Panc1 (cell line): ENCODE data around the gene TJAP1. TPM values are rescaled to one million over a fixed set of nuclear protein-coding genes. Genes with fewer than 3 reads are reported as not detected.

Experiments
- ATAC-seq: fragments of 200-7000 bp; cut with Tn5 transposase; 2 replicates; pipeline ENCODE4 v1.9.1; 2020; ENCODE audit warnings: mild to moderate bottlenecking, moderate library complexity
- BruUV-seq: library from RNA; stranded (reverse); fragments of 400-500 nt; replicated peaks from 2 replicates; lab custom pipeline; 2021; lab: Mats Ljungman, UMichigan
- CTCF ChIA-PET: fragments of 300-600 bp; sonication (Branson Sonifier 250); formaldehyde crosslinking; loops from one replicate; lab custom pipeline; 2022; ENCODE audit warnings: antibody characterized with exemption; lab: Charles Lee
- POLR2A ChIA-PET: fragments of 300-600 bp; sonication (Branson Sonifier 250); formaldehyde crosslinking; loops from one replicate; lab custom pipeline; 2022; ENCODE audit warnings: antibody characterized with exemption; lab: Charles Lee
- DNase-seq: peaks from one replicate; pipeline ENCODE4 v3.0.0-alpha.2; 2010; ENCODE audit warnings: low read depth, low spot score
- H3K27ac ChIP-seq: 2 replicates; pipeline ENCODE4 v1.5.1; 2011; ENCODE audit warnings: mild to moderate bottlenecking, low read length, inconsistent platforms
- H3K27me3 ChIP-seq: fragments of 200-500 bp; sonication (Bioruptor generic); 2 replicates; pipeline ENCODE4 v1.6.0; 2014; ENCODE audit warnings: low read length, inconsistent platforms; ENCODE audit not compliant: control insufficient read depth, insufficient read depth
- H3K36me3 ChIP-seq: fragments of 200-500 bp; sonication (Bioruptor generic); 2 replicates; pipeline ENCODE4 v1.5.1; 2014; ENCODE audit warnings: inconsistent platforms, mild to moderate bottlenecking, low read length, moderate library complexity; ENCODE audit not compliant: control insufficient read depth, insufficient read depth
- H3K4me1 ChIP-seq: 2 replicates; pipeline ENCODE4 v1.5.1; 2011; ENCODE audit warnings: inconsistent platforms, mild to moderate bottlenecking, low read length, moderate library complexity; ENCODE audit not compliant: control insufficient read depth, insufficient read depth
- H3K4me3 ChIP-seq, 2 experiments: 2 replicates each; pipeline ENCODE4 v1.5.1; 2011 to 2012; ENCODE audit warnings: low read depth in 2 of 2, low read length in 2 of 2, mild to moderate bottlenecking in 2 of 2, inconsistent platforms in 1 of 2, moderate library complexity in 1 of 2
- H3K9me3 ChIP-seq: fragments of 200-500 bp; sonication (Bioruptor generic); 2 replicates; pipeline ENCODE4 v1.5.1; 2014; ENCODE audit warnings: low read depth, mild to moderate bottlenecking, inconsistent platforms, low read length, moderate library complexity; ENCODE audit not compliant: control insufficient read depth, insufficient read depth
- CTCF ChIP-seq: fragments of 450-650 bp; IDR thresholded peaks from 2 replicates; pipeline ENCODE4 v1.5.1; 2017; ENCODE audit warnings: mild to moderate bottlenecking
- POLR2AphosphoS5 ChIP-seq: IDR thresholded peaks from 2 replicates; pipeline ENCODE4 v1.6.1; 2012; ENCODE audit warnings: mild to moderate bottlenecking, low read depth, low read length, moderate library complexity
- REST ChIP-seq, 2 experiments: IDR thresholded peaks; 2 replicates each; pipeline ENCODE4 v1.6.1; 2011 to 2012; ENCODE audit warnings: low read depth in 2 of 2, control low read depth in 1 of 2, low read length in 1 of 2, mild to moderate bottlenecking in 1 of 2, moderate library complexity in 1 of 2; ENCODE audit not compliant: insufficient read depth in 1 of 2
- SIN3A ChIP-seq: IDR thresholded peaks from 2 replicates; pipeline ENCODE4 v1.6.1; 2012; ENCODE audit warnings: low read depth, mild to moderate bottlenecking, low read length, moderate library complexity, borderline replicate concordance; ENCODE audit not compliant: insufficient read depth
- TCF7L2 ChIP-seq: IDR thresholded peaks from 2 replicates; pipeline ENCODE4 v1.6.1; 2011; ENCODE audit warnings: mild to moderate bottlenecking, low read depth, low read length, inconsistent platforms
- in situ Hi-C: cut with HindIII; loops from 2 replicates; pipeline ENCODE4 v1.10.0; 2016; ENCODE audit warnings: low sequenced_read_pairs, low pct_unique_long_range_greater_than_20kb
- intact Hi-C: fragments of 100-400 bp; cut with micrococcal nuclease; formaldehyde crosslinking; loops from one replicate; pipeline ENCODE4 v1.10.0; 2022; ENCODE audit not compliant: unreplicated experiment
- total RNA-seq: library from RNA; stranded (reverse); gene quantifications from one replicate; pipeline ENCODE4 v1.2.1, GENCODE V29; 2021; ENCODE audit not compliant: unreplicated experiment

The TJAP1 gene
- total RNA-seq, 1 experiment from 2014 or later, result 42.7 TPM

GRCh38 chr6:43510827-43511163, 33.4 kb downstream of the TJAP1 start:
- Histone ChIP-seq H3K27ac (peak overlapping the region; percentile 70), H3K4me3 (peak overlapping the region; percentile 52 to 59), H3K36me3 (peaks cover 3% of the 10 kb centered on the region; the same call in 1 of the 2 replicates), H3K4me1 (peaks cover 19% of the 10 kb centered on the region), H3K9me3 (no peaks in the 10 kb centered on the region), H3K27me3 (no peaks in the 10 kb centered on the region)
- no peak for ATAC-seq
- in situ Hi-C loops (no loop called here), intact Hi-C loops (no loop called here)
- POLR2A ChIA-PET, result no interaction called here
- BruUV-seq, result no TSS peak
- DNase-seq, result no peak
- TF ChIP-seq POLR2AphosphoS5 (no peak), SIN3A (no peak), TCF7L2 (no peak), REST (IDR thresholded peaks at IDR 0.05; ENCODE audit: insufficient read depth in 1 of 2, low read depth in 2 of 2, low read length in 1 of 2) (no peak), CTCF (no peak)
- CTCF ChIA-PET, result no interaction called here

GRCh38 chr6:43511824-43512415, 34.5 kb downstream of the TJAP1 start:
- BruUV-seq, result no TSS peak
- DNase-seq (no peak), ATAC-seq (no peak)
- H3K9me3 ChIP-seq, result no peaks in the 10 kb centered on the region
- no peak overlapping the region for H3K4me3 ChIP-seq
- ChIA-PET CTCF (no interaction called here), POLR2A (no interaction called here)
- no peak for TF ChIP-seq REST (IDR thresholded peaks at IDR 0.05; ENCODE audit: insufficient read depth in 1 of 2, low read depth in 2 of 2, low read length in 1 of 2)
- in situ Hi-C loops (no loop called here), intact Hi-C loops (no loop called here)
- H3K36me3 ChIP-seq, result peaks cover 8% of the 10 kb centered on the region; the same call in 1 of the 2 replicates
- no peaks in the 10 kb centered on the region for H3K27me3 ChIP-seq
- no peak overlapping the region for H3K27ac ChIP-seq
- peaks cover 20% of the 10 kb centered on the region for H3K4me1 ChIP-seq
